Globus pallidus (tissue), 1 donor: ENCODE measurements around the gene USP53.
"Not testable (repeated sequence)": the region's sequence is repeated elsewhere in the genome, so short reads cannot be mapped to it uniquely, and the experiment has no call there.

ENCODE experiments used
- DNase-seq: peaks from one replicate; pipeline ENCODE4 v3.0.0-alpha.2; 2015; ENCODE audit warnings: low spot score

Gene USP53

DNA sequence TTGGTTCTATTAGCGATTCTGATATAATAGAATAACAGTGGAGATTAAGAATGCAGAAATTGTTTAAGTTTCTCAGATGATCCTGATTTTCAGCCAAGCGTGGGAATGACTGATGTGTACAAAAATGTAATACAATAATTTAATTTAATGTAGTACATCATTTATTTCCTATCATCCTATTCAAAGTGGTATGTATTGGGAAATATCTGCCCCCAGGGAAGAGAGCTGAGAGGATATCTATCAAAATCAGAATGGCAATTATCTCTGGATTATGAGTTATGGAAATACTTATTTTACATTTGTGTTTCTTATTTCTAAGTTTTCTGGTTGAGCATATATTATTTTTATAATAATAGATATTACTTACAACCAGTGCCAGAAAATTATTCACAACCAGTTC lies 105.5 kb downstream of the USP53 start:
- no peak for DNase-seq

- no peak for DNase-seq
Measured at GRCh38 chr4:119321921-119322687, 109.6 kb downstream of the USP53 start, which contains the start of gene FABP2. Gene FABP2 (minus strand): TSS chr4:119322138. CDS start chr4:119322102, 36 bp downstream.

DNA sequence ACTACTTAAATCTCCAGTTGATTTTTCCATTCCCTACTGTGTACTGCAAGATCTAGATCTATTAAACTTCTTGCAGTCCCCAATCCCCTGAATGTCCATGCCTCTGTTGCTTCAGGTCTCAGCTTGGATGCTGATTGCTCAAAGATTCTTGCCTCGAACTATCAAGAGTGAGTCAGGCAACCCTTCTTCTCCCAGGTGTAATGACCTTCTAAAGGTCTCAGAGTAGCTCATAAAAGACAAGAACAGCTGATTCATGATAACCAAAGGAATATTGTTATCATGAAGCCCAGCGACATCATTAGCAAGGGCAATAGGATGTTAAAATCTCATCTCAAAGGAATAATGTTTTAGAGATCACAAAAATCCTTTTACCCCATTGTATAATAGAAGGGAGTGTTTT lies 116.2 kb downstream of the USP53 start:
- DNase-seq = no peak

- DNase-seq = no peak
Measured at GRCh38 chr4:119329835-119330620, 117.5 kb downstream of the USP53 start.

- DNase-seq = not testable (repeated sequence)
Measured at GRCh38 chr4:119336332-119336979, 123.9 kb downstream of the USP53 start.

DNA sequence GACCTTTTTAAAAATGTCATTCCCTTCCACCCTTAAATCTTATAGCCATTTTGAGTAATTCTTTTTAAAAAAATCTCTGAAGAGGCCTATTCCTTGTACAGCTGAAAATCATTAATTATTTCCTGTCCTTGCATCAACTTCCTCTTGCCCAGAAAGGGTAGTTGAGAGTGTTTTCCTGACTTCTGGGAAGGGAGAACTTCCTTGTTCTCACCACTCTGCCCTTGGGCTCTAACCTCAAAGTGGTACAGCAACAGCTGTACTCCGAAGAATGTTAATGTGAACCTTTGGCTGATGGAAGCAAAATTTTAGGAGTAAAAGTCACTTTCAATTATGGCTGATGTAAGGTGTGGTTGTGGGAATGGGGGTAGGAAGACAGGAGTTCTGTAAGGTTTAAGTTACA lies 124.5 kb downstream of the USP53 start:
- peak; percentile 4 for DNase-seq

GRCh38 chr4:119339895-119340294 lies 127.4 kb downstream of the USP53 start:
- not testable (repeated sequence) for DNase-seq

DNA sequence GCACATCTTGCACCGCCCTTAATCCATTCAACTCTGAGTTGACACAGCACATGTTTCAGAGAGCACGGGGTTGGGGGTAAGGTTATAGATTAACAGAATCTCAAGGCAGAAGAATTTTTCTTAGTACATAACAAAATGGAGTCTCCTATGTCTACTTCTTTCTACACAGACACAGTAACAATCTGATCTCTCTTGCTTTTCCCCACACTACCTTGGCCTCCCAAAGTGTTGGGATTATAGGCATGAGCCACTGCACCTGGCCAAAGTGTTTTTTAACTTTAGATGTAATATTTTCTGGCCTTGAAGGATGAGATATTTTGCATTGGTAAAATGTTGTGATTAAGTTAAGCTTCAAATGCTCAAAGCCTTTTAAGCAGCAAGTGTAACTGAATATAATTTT lies 130.8 kb downstream of the USP53 start:
- not testable (repeated sequence) for DNase-seq
